ENCODE data around the gene EPHX1. TPM values are rescaled to one million over a fixed set of nuclear protein-coding genes. Genes with fewer than 3 reads are reported as not detected.

EPHX1 gene
- total RNA-seq, 6 donors from 2014 or later: 82.8 to 205 (median 141) TPM

- peaks cover 3 to 12% (median 8%) of the 10 kb centered on the region in 4 donors for H3K4me1 ChIP-seq
- no peak overlapping the region for H3K27ac ChIP-seq
- no peaks in the 10 kb centered on the region for H3K27me3 ChIP-seq
- no peaks in the 10 kb centered on the region for H3K9me3 ChIP-seq
- peaks cover 26 to 100% (median 68%) of the 10 kb centered on the region in 4 donors for H3K36me3 ChIP-seq
- 92 to 96% methylated on average over 5 of the region's 5 CpGs for WGBS, 2 donors
- no peak for ATAC-seq (ENCODE audit: low FRiP score in 2 of 2)
- TF ChIP-seq POLR2AphosphoS5 (IDR thresholded peaks at IDR 0.05): no peak
- no peak for TF ChIP-seq EP300 (IDR thresholded peaks at IDR 0.05)
- TF ChIP-seq CTCF (IDR thresholded peaks at IDR 0.05): no peak
- no peak overlapping the region for H3K4me3 ChIP-seq
- DNase-seq: no peak
These were observed 53.2 kb downstream of the EPHX1 start for GRCh38 chr1:225863167-225863566.

DNA sequence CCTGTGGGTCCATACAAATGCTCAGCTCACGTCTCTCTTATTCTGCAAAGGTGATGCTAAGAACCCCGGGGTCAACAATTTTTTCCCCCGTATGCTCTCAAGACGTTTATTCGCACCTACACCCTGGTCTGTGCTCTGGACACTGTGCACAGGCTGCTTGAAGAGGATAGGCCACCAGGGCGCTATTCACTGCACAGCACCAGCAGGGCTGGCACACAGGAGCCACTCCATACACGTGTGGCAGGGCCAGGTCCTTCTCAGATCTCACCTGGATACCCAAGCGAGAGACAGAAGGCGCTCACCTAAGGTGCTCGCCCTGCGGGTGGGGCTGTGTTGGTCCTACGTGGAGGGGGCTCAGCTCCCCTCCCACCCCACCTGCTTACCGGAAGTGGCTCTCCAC lies 55.6 kb downstream of the EPHX1 start:
- peak overlapping the region in 1 of 4 donors; percentile 24 for H3K27ac ChIP-seq
- 90 to 91% methylated on average over 9 to 10 of the region's 13 CpGs for WGBS, 2 donors

GRCh38 chr1:225866061-225866837 lies 56.3 kb downstream of the EPHX1 start:
- peaks cover 3 to 12% (median 7%) of the 10 kb centered on the region in 4 donors for H3K4me1 ChIP-seq
- peaks cover 25 to 100% (median 75%) of the 10 kb centered on the region in 4 donors for H3K36me3 ChIP-seq
- H3K4me3 ChIP-seq: no peak overlapping the region
- peak overlapping the region in 2 of 4 donors; percentile 14 to 24 for H3K27ac ChIP-seq
- no peaks in the 10 kb centered on the region for H3K27me3 ChIP-seq
- H3K9me3 ChIP-seq: no peaks in the 10 kb centered on the region
- peak in 1 of 2 donors; percentile 51 for ATAC-seq (ENCODE audit: low FRiP score in 2 of 2)
- 58 to 61% methylated on average over 7 to 8 of the region's 8 CpGs for WGBS, 2 donors
- TF ChIP-seq POLR2AphosphoS5 (IDR thresholded peaks at IDR 0.05) (no peak), EP300 (IDR thresholded peaks at IDR 0.05) (no peak), CTCF (IDR thresholded peaks at IDR 0.05) (no peak), POLR2A (IDR thresholded peaks at IDR 0.05) (no peak)
- DNase-seq: peak in 1 of 2 donors; percentile 42

More for the DNA sequence above, 55.6 kb downstream of the EPHX1 start:
- no peak overlapping the region for H3K4me3 ChIP-seq
- peaks cover 27 to 100% (median 76%) of the 10 kb centered on the region in 4 donors for H3K36me3 ChIP-seq
- no peaks in the 10 kb centered on the region for H3K9me3 ChIP-seq
- TF ChIP-seq POLR2A (IDR thresholded peaks at IDR 0.05): no peak
- TF ChIP-seq EP300 (IDR thresholded peaks at IDR 0.05): no peak
- no peak for TF ChIP-seq POLR2AphosphoS5 (IDR thresholded peaks at IDR 0.05)
- TF ChIP-seq CTCF (IDR thresholded peaks at IDR 0.05): no peak
- no peaks in the 10 kb centered on the region for H3K27me3 ChIP-seq
- no peak for DNase-seq
- H3K4me1 ChIP-seq: peaks cover 3 to 12% (median 7%) of the 10 kb centered on the region in 4 donors
- no peak for ATAC-seq (ENCODE audit: low FRiP score in 2 of 2)

- ATAC-seq (ENCODE audit: low FRiP score in 2 of 2) (no peak), DNase-seq (no peak)
- TF ChIP-seq POLR2A (IDR thresholded peaks at IDR 0.05) (no peak), POLR2AphosphoS5 (IDR thresholded peaks at IDR 0.05) (no peak), CTCF (IDR thresholded peaks at IDR 0.05) (no peak), EP300 (IDR thresholded peaks at IDR 0.05) (no peak)
- Histone ChIP-seq H3K9me3 (no peaks in the 10 kb centered on the region), H3K4me3 (no peak overlapping the region), H3K27ac (peak overlapping the region in 1 of 4 donors; percentile 24), H3K4me1 (peaks cover 3 to 12% (median 7%) of the 10 kb centered on the region in 4 donors), H3K36me3 (peaks cover 19 to 100% (median 73%) of the 10 kb centered on the region in 4 donors), H3K27me3 (no peaks in the 10 kb centered on the region)
- WGBS, 2 donors: 72 to 76% methylated on average over 6 of the region's 6 CpGs
These were observed 57.1 kb downstream of the EPHX1 start for GRCh38 chr1:225866981-225867380.

All from upper lobe of left lung (tissue), 6 donors.